WERI-Rb-1 (cell line): ENCODE results near the gene CYTH2.

Source experiments
- DNase-seq: peaks from one replicate; pipeline ENCODE4 v3.0.0-alpha.2; 2020
- H3K27ac ChIP-seq: fragments of 250-450 bp; sonication (Bioruptor Pico); 2 replicates; pipeline ENCODE4 v1.5.1; 2020; ENCODE audit warnings: mild to moderate bottlenecking, moderate library complexity
- H3K27me3 ChIP-seq: fragments of 250-450 bp; sonication (Bioruptor Pico); 2 replicates; pipeline ENCODE4 v1.5.1; 2021; ENCODE audit warnings: mild to moderate bottlenecking, low read depth, moderate library complexity; ENCODE audit not compliant: insufficient read depth, severe bottlenecking
- H3K36me3 ChIP-seq: fragments of 250-450 bp; sonication (Bioruptor Pico); 2 replicates; pipeline ENCODE4 v1.5.1; 2020; ENCODE audit warnings: mild to moderate bottlenecking, moderate library complexity
- H3K4me3 ChIP-seq: 2 replicates; pipeline ENCODE4 v1.5.1; 2011; ENCODE audit warnings: low read depth, mild to moderate bottlenecking, control low read depth, low read length
- H3K9me3 ChIP-seq: fragments of 250-450 bp; sonication (Bioruptor Pico); 2 replicates; pipeline ENCODE4 v1.5.1; 2021; ENCODE audit warnings: mild to moderate bottlenecking, moderate library complexity; ENCODE audit not compliant: severe bottlenecking
- TF ChIP-seq, protein P1 (sequence below): IDR thresholded peaks from 2 replicates; pipeline ENCODE4 v1.5.1; 2011; ENCODE audit warnings: low read depth, mild to moderate bottlenecking, control low read depth, inconsistent platforms, low read length

Gene CYTH2

DNA sequence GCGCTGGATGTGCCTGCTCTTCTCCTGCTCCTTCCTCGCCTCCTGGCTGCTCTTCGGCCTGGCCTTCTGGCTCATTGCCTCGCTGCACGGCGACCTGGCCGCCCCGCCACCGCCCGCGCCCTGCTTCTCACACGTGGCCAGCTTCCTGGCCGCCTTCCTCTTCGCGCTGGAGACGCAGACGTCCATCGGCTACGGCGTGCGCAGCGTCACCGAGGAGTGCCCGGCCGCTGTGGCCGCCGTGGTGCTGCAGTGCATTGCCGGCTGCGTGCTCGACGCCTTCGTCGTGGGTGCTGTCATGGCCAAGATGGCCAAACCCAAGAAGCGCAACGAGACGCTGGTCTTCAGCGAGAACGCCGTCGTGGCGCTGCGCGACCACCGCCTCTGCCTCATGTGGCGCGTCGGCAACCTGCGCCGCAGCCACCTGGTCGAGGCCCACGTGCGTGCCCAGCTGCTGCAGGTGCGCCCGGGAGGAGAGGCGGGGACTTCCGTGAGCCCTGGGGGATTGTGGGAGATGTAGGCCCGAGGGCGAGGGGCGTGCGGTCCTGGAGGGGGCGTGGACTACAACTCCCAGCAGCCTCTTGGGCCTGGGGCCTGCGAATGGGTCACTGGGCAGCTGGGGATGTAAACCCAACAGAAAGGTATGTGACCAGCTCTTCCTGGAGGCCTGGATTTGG is 7.0 kb upstream of the CYTH2 start:
- TF ChIP-seq, protein P1, sequence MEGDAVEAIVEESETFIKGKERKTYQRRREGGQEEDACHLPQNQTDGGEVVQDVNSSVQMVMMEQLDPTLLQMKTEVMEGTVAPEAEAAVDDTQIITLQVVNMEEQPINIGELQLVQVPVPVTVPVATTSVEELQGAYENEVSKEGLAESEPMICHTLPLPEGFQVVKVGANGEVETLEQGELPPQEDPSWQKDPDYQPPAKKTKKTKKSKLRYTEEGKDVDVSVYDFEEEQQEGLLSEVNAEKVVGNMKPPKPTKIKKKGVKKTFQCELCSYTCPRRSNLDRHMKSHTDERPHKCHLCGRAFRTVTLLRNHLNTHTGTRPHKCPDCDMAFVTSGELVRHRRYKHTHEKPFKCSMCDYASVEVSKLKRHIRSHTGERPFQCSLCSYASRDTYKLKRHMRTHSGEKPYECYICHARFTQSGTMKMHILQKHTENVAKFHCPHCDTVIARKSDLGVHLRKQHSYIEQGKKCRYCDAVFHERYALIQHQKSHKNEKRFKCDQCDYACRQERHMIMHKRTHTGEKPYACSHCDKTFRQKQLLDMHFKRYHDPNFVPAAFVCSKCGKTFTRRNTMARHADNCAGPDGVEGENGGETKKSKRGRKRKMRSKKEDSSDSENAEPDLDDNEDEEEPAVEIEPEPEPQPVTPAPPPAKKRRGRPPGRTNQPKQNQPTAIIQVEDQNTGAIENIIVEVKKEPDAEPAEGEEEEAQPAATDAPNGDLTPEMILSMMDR: no peak
- Histone ChIP-seq H3K27ac (no peak overlapping the region), H3K9me3 (no peaks in the 10 kb centered on the region), H3K4me3 (no peak overlapping the region), H3K36me3 (peaks cover 3% of the 10 kb centered on the region; the same call in 1 of the 2 replicates), H3K27me3 (peaks cover 21% of the 10 kb centered on the region)
- peak; percentile 47 for DNase-seq

GRCh38 chr19:48465215-48465614 is 4.0 kb upstream of the CYTH2 start:
- Histone ChIP-seq H3K4me3 (no peak overlapping the region), H3K27me3 (peaks cover 24% of the 10 kb centered on the region), H3K27ac (no peak overlapping the region), H3K36me3 (peaks cover 6% of the 10 kb centered on the region), H3K9me3 (no peaks in the 10 kb centered on the region)
- no peak for DNase-seq
- TF ChIP-seq, protein P1: no peak

GRCh38 chr19:48466561-48467325 is 2.4 kb upstream of the CYTH2 start:
- Histone ChIP-seq H3K9me3 (no peaks in the 10 kb centered on the region), H3K4me3 (no peak overlapping the region), H3K27ac (no peak overlapping the region), H3K36me3 (peaks cover 21% of the 10 kb centered on the region), H3K27me3 (peaks cover 24% of the 10 kb centered on the region)
- TF ChIP-seq, protein P1: no peak
- DNase-seq: peak; percentile 76

GRCh38 chr19:48468772-48469288 is 339 bp upstream of the CYTH2 start:
- DNase-seq: peak; percentile 99
- Histone ChIP-seq H3K4me3 (peak overlapping the region; percentile 86), H3K36me3 (peaks cover 39% of the 10 kb centered on the region), H3K27ac (peak overlapping the region; percentile 93), H3K27me3 (peaks cover 24% of the 10 kb centered on the region), H3K9me3 (no peaks in the 10 kb centered on the region)
- TF ChIP-seq, protein P1: no peak

- H3K4me3 ChIP-seq: peak overlapping the region; percentile 86
- H3K27me3 ChIP-seq: peaks cover 19% of the 10 kb centered on the region
- H3K9me3 ChIP-seq: no peaks in the 10 kb centered on the region
- TF ChIP-seq, protein P1: no peak
- no peak for DNase-seq
- peak overlapping the region; percentile 93; the same call in 1 of the 2 replicates for H3K27ac ChIP-seq
- H3K36me3 ChIP-seq: peaks cover 49% of the 10 kb centered on the region
Observed at GRCh38 chr19:48469934-48470680, 938 bp downstream of the CYTH2 start.
